Stimulated activated memory B cell treated with anti-CD40 and anti-IgM and Interleukin-4, amounts not matched to agents 10 μg/mL and 1 μg/mL and 100 μg/mL, for 72 hours (primary cell): Measurements from ENCODE around the gene TBCD.

ENCODE experiments used
- ATAC-seq: fragments of 150-1000 bp; cut with Tn5 transposase; 2 replicates; pipeline ENCODE4 v1.10.0; 2021
- H3K27ac Mint-ChIP-seq: one replicate; pipeline ENCODE4 v1.8.0; 2022; ENCODE audit warnings: mild to moderate bottlenecking, mixed read lengths
- H3K27me3 Mint-ChIP-seq: one replicate; pipeline ENCODE4 v1.8.0; 2022; ENCODE audit warnings: mixed read lengths
- H3K36me3 Mint-ChIP-seq: one replicate; pipeline ENCODE4 v1.8.0; 2022; ENCODE audit warnings: mixed read lengths
- H3K4me1 Mint-ChIP-seq: one replicate; pipeline ENCODE4 v1.8.0; 2022; ENCODE audit warnings: mixed read lengths
- H3K4me3 Mint-ChIP-seq: one replicate; pipeline ENCODE4 v1.8.0; 2022; ENCODE audit warnings: mild to moderate bottlenecking, moderate library complexity, mixed read lengths
- H3K9me3 Mint-ChIP-seq: one replicate; pipeline ENCODE4 v1.8.0; 2022; ENCODE audit warnings: mixed read lengths

Gene TBCD

DNA sequence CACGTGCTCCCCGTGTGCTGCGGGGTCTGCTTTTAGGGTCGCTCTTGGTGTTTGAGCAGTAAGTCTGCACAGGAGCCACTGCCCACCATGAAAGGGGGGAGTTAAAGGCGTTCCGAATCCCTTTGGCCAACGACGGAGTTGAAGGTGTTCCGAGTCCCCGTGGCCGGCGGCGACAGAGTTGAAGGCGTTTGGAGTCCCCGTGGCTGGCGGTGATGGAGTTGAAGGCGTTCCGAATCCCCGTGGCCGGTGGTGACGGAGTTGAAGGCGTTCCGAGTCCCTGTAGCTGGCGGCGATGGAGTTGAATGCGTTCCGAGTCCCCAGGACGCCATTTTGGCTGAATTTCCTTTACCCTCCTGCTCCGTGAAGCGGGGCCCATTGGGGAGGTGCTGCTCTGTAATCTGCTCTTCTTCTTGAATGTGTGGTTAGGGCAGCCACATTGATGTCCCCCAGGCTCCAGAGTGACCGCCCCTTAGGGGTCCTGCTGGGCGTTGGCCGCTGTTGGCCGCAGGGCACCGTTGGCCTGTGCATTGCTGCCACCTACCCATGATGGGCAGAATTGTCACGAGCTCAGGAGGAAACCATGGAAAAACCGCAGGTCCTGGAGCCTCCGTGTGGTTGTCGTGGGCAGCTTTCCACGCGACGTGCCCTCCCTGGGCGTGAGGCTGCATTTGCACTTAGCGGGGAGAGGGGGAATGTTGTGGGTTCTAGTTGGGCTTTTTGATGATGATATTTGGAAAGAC lies 161.6 kb downstream of the TBCD start:
- Mint-ChIP-seq H3K4me3 (no peak overlapping the region), H3K27me3 (no peaks in the 10 kb centered on the region), H3K9me3 (no peaks in the 10 kb centered on the region), H3K27ac (no peak overlapping the region), H3K4me1 (peaks cover 54% of the 10 kb centered on the region), H3K36me3 (peaks cover 29% of the 10 kb centered on the region)
- no peak for ATAC-seq

GRCh38 chr17:82914375-82914774 lies 162.5 kb downstream of the TBCD start:
- peak; percentile 54 for ATAC-seq
- no peaks in the 10 kb centered on the region for H3K27me3 Mint-ChIP-seq
- peak overlapping the region; percentile 57 for H3K4me3 Mint-ChIP-seq
- H3K36me3 Mint-ChIP-seq, result peaks cover 29% of the 10 kb centered on the region
- H3K4me1 Mint-ChIP-seq, result peaks cover 54% of the 10 kb centered on the region
- no peak overlapping the region for H3K27ac Mint-ChIP-seq
- no peaks in the 10 kb centered on the region for H3K9me3 Mint-ChIP-seq

DNA sequence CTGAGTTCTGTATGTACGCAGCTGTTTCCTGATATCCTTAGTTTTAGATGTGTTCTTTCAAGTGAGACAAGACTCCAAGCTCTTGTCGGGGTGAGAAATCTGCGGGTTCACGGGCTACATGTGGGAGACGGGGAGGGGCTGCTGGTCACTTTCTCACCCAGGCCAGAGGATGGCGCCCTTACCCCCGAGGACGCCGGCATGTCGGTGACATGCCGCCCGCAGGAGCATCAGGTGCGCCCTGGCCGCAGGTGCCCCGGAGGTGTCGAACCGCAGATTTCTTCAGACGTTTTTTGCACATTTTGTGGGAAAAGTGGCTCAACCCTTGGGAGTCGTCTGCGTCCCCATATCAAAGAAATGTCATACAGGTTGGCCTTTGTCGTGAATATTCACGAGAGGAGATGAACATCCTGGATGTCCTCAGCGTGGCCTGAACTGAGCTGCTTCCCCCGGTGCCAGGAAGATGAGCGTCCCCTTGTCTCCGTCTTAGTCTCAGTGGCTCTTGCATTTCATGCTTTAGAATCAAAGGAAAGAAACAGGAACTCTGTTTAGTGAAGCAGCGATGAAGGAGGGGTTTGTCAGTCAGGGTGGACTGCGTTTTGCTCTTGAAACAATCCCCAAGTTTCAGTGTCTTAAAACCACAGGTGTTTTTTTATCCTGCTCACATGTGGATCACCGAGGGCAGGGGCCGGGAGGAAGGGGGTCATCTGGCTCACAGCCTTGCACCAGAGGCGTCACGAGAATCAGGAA lies 163.3 kb downstream of the TBCD start:
- H3K9me3 Mint-ChIP-seq, result no peaks in the 10 kb centered on the region
- peak overlapping the region; percentile 68 for H3K27ac Mint-ChIP-seq
- peaks cover 35% of the 10 kb centered on the region for H3K36me3 Mint-ChIP-seq
- peak overlapping the region; percentile 57 for H3K4me3 Mint-ChIP-seq
- H3K4me1 Mint-ChIP-seq, result peaks cover 54% of the 10 kb centered on the region
- ATAC-seq, result peak; percentile 67
- H3K27me3 Mint-ChIP-seq, result no peaks in the 10 kb centered on the region

DNA sequence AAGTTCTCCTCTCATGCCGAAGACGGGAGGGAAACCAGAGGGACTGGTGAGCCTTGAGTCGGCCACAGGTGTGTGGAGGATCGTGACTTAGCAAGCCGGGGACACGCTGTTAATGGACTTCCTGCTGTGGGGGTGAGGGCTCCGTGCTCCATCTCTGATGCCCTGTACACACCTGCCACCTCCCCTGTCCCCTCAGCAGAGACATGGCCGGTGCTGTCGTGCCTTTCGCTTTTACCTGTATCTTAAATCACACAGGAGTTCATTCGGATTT lies 163.8 kb downstream of the TBCD start:
- Mint-ChIP-seq H3K9me3 (no peaks in the 10 kb centered on the region), H3K27ac (peak overlapping the region; percentile 68), H3K27me3 (no peaks in the 10 kb centered on the region), H3K36me3 (peaks cover 32% of the 10 kb centered on the region), H3K4me1 (peaks cover 53% of the 10 kb centered on the region), H3K4me3 (peak overlapping the region; percentile 57)
- ATAC-seq, result peak; percentile 53

DNA sequence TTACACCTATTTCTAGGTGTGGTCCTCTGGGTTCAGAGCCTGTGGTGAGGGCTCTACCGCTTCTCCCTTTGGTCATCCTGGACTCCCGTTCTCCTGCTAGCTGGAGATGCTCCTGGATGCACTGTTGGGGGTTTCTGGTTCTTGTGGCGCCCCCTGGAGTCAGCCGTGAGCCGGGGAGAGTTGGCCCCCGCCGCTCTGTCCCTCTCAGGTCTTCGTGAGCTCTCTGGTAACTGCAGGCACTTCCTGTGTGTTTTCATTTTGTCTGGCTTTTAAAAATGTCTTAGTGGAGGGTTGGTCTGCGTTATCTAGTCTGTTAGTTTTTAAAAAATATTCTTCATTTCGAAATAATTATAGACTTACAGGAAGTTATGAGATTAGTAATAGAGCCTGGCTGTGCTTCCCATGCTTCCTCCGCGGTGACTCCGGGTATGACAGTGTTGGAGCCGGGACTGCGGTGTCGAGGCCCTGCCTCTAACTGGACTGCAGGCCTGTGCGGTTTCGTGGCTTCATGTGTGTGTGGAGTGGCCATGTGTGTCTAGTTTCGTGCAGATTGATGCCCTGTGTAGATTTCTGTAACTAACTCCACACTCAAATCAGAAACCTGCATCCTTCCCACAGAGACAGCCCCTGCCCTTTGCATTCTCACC lies 166.0 kb downstream of the TBCD start:
- Mint-ChIP-seq H3K27ac (no peak overlapping the region), H3K4me1 (peaks cover 35% of the 10 kb centered on the region), H3K4me3 (no peak overlapping the region)

GRCh38 chr17:82918508-82918907 lies 166.6 kb downstream of the TBCD start:
- no peaks in the 10 kb centered on the region for H3K9me3 Mint-ChIP-seq
- H3K4me3 Mint-ChIP-seq, result no peak overlapping the region
- peaks cover 36% of the 10 kb centered on the region for H3K36me3 Mint-ChIP-seq
- no peak overlapping the region for H3K27ac Mint-ChIP-seq
- H3K27me3 Mint-ChIP-seq, result no peaks in the 10 kb centered on the region
- ATAC-seq, result no peak
- H3K4me1 Mint-ChIP-seq, result peaks cover 34% of the 10 kb centered on the region

More for the DNA sequence above, 166.0 kb downstream of the TBCD start:
- H3K36me3 Mint-ChIP-seq, result peaks cover 32% of the 10 kb centered on the region
- no peaks in the 10 kb centered on the region for H3K27me3 Mint-ChIP-seq
- ATAC-seq, result no peak
- H3K9me3 Mint-ChIP-seq, result no peaks in the 10 kb centered on the region

DNA sequence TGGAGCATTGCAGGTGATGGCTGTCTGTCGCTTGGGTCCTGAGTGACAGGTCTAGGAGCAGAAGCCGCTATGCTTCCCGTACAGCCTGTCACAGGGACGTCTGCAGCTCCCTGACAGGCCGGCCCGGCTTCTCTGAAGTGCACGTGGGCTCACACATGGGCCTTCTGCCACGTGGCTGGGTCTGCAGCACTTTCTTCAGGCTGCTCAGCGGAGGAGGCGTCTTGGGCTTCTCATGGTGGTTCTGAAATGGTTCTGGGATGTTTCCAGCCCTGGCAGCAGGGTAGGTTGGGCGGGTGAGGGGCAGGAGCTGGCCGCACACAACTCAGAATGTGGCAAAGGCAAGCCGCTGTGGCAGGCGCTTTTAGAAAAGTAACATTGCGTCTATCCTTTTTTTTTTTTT lies 168.3 kb downstream of the TBCD start:
- Mint-ChIP-seq H3K36me3 (peaks cover 32% of the 10 kb centered on the region), H3K27me3 (no peaks in the 10 kb centered on the region), H3K27ac (no peak overlapping the region), H3K4me3 (no peak overlapping the region), H3K9me3 (no peaks in the 10 kb centered on the region), H3K4me1 (peaks cover 18% of the 10 kb centered on the region)
- no peak for ATAC-seq

GRCh38 chr17:82920715-82921114 lies 168.8 kb downstream of the TBCD start:
- Mint-ChIP-seq H3K9me3 (no peaks in the 10 kb centered on the region), H3K36me3 (peaks cover 32% of the 10 kb centered on the region), H3K4me1 (peaks cover 12% of the 10 kb centered on the region), H3K27ac (no peak overlapping the region), H3K27me3 (no peaks in the 10 kb centered on the region), H3K4me3 (no peak overlapping the region)
- no peak for ATAC-seq

DNA sequence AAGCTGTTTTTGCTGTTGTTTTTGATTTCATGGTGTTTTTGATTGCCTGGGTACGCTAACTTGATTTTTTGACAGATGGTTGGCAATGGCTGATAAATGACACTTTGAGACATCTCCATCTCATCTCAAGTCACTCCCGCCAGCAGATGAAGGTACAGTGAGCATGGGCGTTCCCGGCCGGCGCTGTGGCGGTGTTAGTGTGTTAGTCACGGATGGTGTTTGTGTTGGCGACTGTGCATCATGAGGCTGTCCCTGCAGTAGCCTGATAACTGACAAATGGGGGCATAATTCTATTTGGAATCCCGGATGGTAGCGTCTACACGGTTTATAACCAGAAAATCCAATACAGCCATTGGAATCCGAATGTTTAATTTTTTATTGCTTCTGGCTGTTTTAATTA lies 169.6 kb downstream of the TBCD start:
- Mint-ChIP-seq H3K4me3 (no peak overlapping the region), H3K27ac (no peak overlapping the region), H3K9me3 (no peaks in the 10 kb centered on the region), H3K4me1 (peaks cover 5% of the 10 kb centered on the region), H3K27me3 (no peaks in the 10 kb centered on the region), H3K36me3 (peaks cover 36% of the 10 kb centered on the region)
- ATAC-seq, result no peak

DNA sequence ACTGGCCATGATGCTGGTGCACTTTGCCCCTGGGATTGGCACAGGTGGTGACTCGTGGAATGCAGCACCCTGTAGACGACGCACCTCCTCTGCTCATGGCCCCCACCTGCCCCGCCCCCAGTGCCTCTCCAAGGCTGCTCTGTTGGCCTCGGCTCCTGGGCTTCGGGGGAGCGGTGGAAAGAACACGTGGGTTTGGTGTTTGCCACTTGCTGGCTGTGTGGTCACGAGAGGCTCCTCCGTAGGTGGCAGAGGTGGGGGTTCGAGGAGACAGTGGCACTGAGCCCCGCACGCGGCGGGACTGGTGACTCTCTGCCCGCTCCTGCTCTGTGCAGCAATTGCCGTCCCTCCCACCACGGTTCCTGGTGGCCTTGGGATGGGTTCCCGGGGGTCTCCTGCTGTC lies 170.8 kb downstream of the TBCD start:
- H3K9me3 Mint-ChIP-seq, result no peaks in the 10 kb centered on the region
- no peaks in the 10 kb centered on the region for H3K27me3 Mint-ChIP-seq
- no peaks in the 10 kb centered on the region for H3K4me1 Mint-ChIP-seq
- no peak for ATAC-seq
- no peak overlapping the region for H3K4me3 Mint-ChIP-seq
- no peak overlapping the region for H3K27ac Mint-ChIP-seq
- H3K36me3 Mint-ChIP-seq, result peaks cover 46% of the 10 kb centered on the region

GRCh38 chr17:82923366-82924113 lies 171.7 kb downstream of the TBCD start:
- no peak overlapping the region for H3K4me3 Mint-ChIP-seq

GRCh38 chr17:82924214-82924613 lies 172.3 kb downstream of the TBCD start:
- no peaks in the 10 kb centered on the region for H3K9me3 Mint-ChIP-seq
- ATAC-seq, result no peak
- no peaks in the 10 kb centered on the region for H3K27me3 Mint-ChIP-seq
- peaks cover 53% of the 10 kb centered on the region for H3K36me3 Mint-ChIP-seq
- no peaks in the 10 kb centered on the region for H3K4me1 Mint-ChIP-seq
- no peak overlapping the region for H3K27ac Mint-ChIP-seq
- H3K4me3 Mint-ChIP-seq, result no peak overlapping the region

More at GRCh38 chr17:82923366-82924113, 171.7 kb downstream of the TBCD start:
- no peaks in the 10 kb centered on the region for H3K27me3 Mint-ChIP-seq
- no peaks in the 10 kb centered on the region for H3K4me1 Mint-ChIP-seq
- ATAC-seq, result no peak
- H3K27ac Mint-ChIP-seq, result no peak overlapping the region
- peaks cover 49% of the 10 kb centered on the region for H3K36me3 Mint-ChIP-seq
- H3K9me3 Mint-ChIP-seq, result no peaks in the 10 kb centered on the region

GRCh38 chr17:82924812-82925211 lies 172.9 kb downstream of the TBCD start:
- Mint-ChIP-seq H3K27me3 (no peaks in the 10 kb centered on the region), H3K27ac (no peak overlapping the region), H3K9me3 (no peaks in the 10 kb centered on the region), H3K4me1 (no peaks in the 10 kb centered on the region), H3K4me3 (no peak overlapping the region), H3K36me3 (peaks cover 53% of the 10 kb centered on the region)
- no peak for ATAC-seq

- no peak overlapping the region for H3K27ac Mint-ChIP-seq
- H3K4me1 Mint-ChIP-seq, result no peaks in the 10 kb centered on the region
- peaks cover 52% of the 10 kb centered on the region for H3K36me3 Mint-ChIP-seq
- ATAC-seq, result no peak
- H3K27me3 Mint-ChIP-seq, result no peaks in the 10 kb centered on the region
- no peak overlapping the region for H3K4me3 Mint-ChIP-seq
- no peaks in the 10 kb centered on the region for H3K9me3 Mint-ChIP-seq
These were observed 173.5 kb downstream of the TBCD start for GRCh38 chr17:82925336-82925735.

- ATAC-seq, result no peak
- Mint-ChIP-seq H3K4me3 (no peak overlapping the region), H3K27ac (no peak overlapping the region), H3K36me3 (peaks cover 60% of the 10 kb centered on the region), H3K4me1 (no peaks in the 10 kb centered on the region), H3K9me3 (no peaks in the 10 kb centered on the region), H3K27me3 (no peaks in the 10 kb centered on the region)
These were observed 174.2 kb downstream of the TBCD start for GRCh38 chr17:82926081-82926480.
